ENCODE data around the gene ATG5.

DNA sequence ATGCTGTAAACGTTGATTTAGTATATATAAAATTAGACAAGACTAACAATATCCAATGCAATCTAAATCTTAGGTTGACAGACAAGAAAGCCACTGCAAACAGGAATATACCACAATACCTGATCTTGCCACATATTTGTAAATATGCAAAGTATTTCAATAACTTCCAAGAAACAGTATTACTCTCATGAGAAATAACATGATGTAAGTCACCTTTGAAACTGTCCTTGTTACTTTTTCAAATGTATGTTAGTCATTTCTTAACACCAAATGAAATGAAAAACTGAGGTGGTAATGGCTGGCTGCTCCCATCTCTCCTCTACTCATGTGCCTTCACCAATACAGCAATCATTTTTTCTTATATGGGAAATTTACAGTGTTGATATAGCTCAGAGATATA, 118.7 kb downstream of the ATG5 start:
- TF ChIP-seq, protein P1, sequence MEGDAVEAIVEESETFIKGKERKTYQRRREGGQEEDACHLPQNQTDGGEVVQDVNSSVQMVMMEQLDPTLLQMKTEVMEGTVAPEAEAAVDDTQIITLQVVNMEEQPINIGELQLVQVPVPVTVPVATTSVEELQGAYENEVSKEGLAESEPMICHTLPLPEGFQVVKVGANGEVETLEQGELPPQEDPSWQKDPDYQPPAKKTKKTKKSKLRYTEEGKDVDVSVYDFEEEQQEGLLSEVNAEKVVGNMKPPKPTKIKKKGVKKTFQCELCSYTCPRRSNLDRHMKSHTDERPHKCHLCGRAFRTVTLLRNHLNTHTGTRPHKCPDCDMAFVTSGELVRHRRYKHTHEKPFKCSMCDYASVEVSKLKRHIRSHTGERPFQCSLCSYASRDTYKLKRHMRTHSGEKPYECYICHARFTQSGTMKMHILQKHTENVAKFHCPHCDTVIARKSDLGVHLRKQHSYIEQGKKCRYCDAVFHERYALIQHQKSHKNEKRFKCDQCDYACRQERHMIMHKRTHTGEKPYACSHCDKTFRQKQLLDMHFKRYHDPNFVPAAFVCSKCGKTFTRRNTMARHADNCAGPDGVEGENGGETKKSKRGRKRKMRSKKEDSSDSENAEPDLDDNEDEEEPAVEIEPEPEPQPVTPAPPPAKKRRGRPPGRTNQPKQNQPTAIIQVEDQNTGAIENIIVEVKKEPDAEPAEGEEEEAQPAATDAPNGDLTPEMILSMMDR (IDR thresholded peaks at IDR 0.05): no peak
- no peak for TF ChIP-seq EP300 (IDR thresholded peaks at IDR 0.05)
- TF ChIP-seq POLR2A (IDR thresholded peaks at IDR 0.05): no peak
- TF ChIP-seq POLR2AphosphoS5 (IDR thresholded peaks at IDR 0.05): no peak
